GM15510 (cell line): ENCODE results near the gene ABCC12.

ENCODE experiments used
- POLR2A ChIP-seq: IDR thresholded peaks from 3 replicates; pipeline ENCODE4 v1.6.1; 2011; ENCODE audit warnings: borderline replicate concordance; ENCODE audit not compliant: insufficient read length; ENCODE audit errors: extremely low read depth

ABCC12 gene

GRCh38 chr16:48106446-48106845 is 49.3 kb downstream of the ABCC12 start:
- TF ChIP-seq POLR2A = no peak
